PC-9 (cell line): ENCODE results near the gene SLC22A13. TPM values are rescaled to one million over a fixed set of nuclear protein-coding genes. Genes with fewer than 3 reads are reported as not detected.
"Not testable (repeated sequence)": the region's sequence is repeated elsewhere in the genome, so short reads cannot be mapped to it uniquely, and the experiment has no call there.

ENCODE experiments used
- BruUV-seq: library from RNA; stranded (reverse); fragments of 400-500 nt; replicated peaks from 2 replicates; lab custom pipeline; 2021; lab: Mats Ljungman, UMichigan
- CTCF ChIA-PET: fragments of 300-600 bp; sonication (Branson Sonifier 250); formaldehyde crosslinking; loops from one replicate; lab custom pipeline; 2022; ENCODE audit warnings: antibody characterized with exemption; lab: Charles Lee
- POLR2A ChIA-PET: fragments of 300-600 bp; sonication (Branson Sonifier 250); formaldehyde crosslinking; loops from one replicate; lab custom pipeline; 2022; ENCODE audit warnings: antibody characterized with exemption; ENCODE audit not compliant: unreplicated experiment; lab: Charles Lee
- DNase-seq, 2 experiments: peaks; one replicate each; pipeline versions ENCODE4 v3.0.0 to v3.0.0-alpha.2; 2015 to 2022; ENCODE audit warnings: mixed read lengths in 1 of 2
- H2AFZ ChIP-seq: fragments of 200-600 bp; sonication (generic); 2 replicates; pipeline ENCODE4 v1.8.1; 2017; ENCODE audit warnings: antibody characterized with exemption
- H3F3A ChIP-seq: fragments of 200-600 bp; sonication (generic); 2 replicates; pipeline ENCODE4 v1.8.1; 2017; ENCODE audit warnings: antibody characterized with exemption, mild to moderate bottlenecking, low read depth; ENCODE audit not compliant: insufficient read depth
- H3K27ac ChIP-seq: fragments of 200-600 bp; sonication (generic); 2 replicates; pipeline ENCODE4 v1.6.1; 2016; ENCODE audit warnings: mixed run types
- H3K27me3 ChIP-seq: fragments of 200-600 bp; sonication (generic); 2 replicates; pipeline ENCODE4 v1.6.1; 2016; ENCODE audit warnings: low read depth, mixed run types; ENCODE audit not compliant: insufficient read depth
- H3K36me3 ChIP-seq: fragments of 200-600 bp; sonication (generic); 2 replicates; pipeline ENCODE4 v1.6.1; 2016; ENCODE audit warnings: low read depth, mixed run types
- H3K4me1 ChIP-seq: fragments of 200-600 bp; sonication (generic); replicated peaks from 2 replicates; pipeline ENCODE4 v1.6.1; 2016; ENCODE audit warnings: mixed run types; ENCODE audit not compliant: insufficient read depth
- H3K4me2 ChIP-seq: fragments of 200-600 bp; sonication (generic); 2 replicates; pipeline ENCODE4 v1.6.1; 2017; ENCODE audit warnings: mixed run types
- H3K4me3 ChIP-seq: fragments of 200-600 bp; sonication (generic); 2 replicates; pipeline ENCODE4 v1.6.1; 2016; ENCODE audit warnings: mixed run types
- H3K79me2 ChIP-seq: fragments of 200-600 bp; sonication (generic); 2 replicates; pipeline ENCODE4 v1.6.1; 2017; ENCODE audit warnings: low read depth, mixed run types
- H3K9me2 ChIP-seq: fragments of 200-600 bp; sonication (generic); 2 replicates; pipeline ENCODE4 v1.8.1; 2017; ENCODE audit warnings: mild to moderate bottlenecking; ENCODE audit not compliant: insufficient read depth
- H3K9me3 ChIP-seq: fragments of 200-600 bp; sonication (generic); 2 replicates; pipeline ENCODE4 v1.8.1; 2016; ENCODE audit warnings: low read depth; ENCODE audit not compliant: insufficient read depth
- H4K20me1 ChIP-seq: fragments of 200-600 bp; sonication (generic); 2 replicates; pipeline ENCODE4 v1.8.1; 2017; ENCODE audit not compliant: insufficient read depth
- CTCF ChIP-seq: fragments of 200-600 bp; sonication (generic); conservative IDR thresholded peaks from 2 replicates; pipeline ENCODE4 v1.6.1; 2017; ENCODE audit warnings: mixed run types, antibody characterized with exemption, mild to moderate bottlenecking, moderate library complexity
- EZH2 ChIP-seq: fragments of 200-600 bp; sonication (generic); IDR thresholded peaks from 2 replicates; pipeline ENCODE4 v1.8.0; 2017; ENCODE audit warnings: antibody characterized with exemption, low read depth
- intact Hi-C: fragments of 100-400 bp; cut with micrococcal nuclease; formaldehyde crosslinking; loops from one replicate; pipeline ENCODE4 v1.10.0; 2022; ENCODE audit not compliant: unreplicated experiment
- total RNA-seq: library from RNA; stranded (reverse); gene quantifications from 2 replicates; pipeline ENCODE4 v1.2.3, GENCODE V29; 2021

SLC22A13 gene
- total RNA-seq, 1 experiment from 2014 or later: 0.44 TPM

GRCh38 chr3:38318766-38319671, 53.4 kb downstream of the SLC22A13 start:
- H2AFZ ChIP-seq: no peak overlapping the region
- H3K79me2 ChIP-seq: no peaks in the 10 kb centered on the region
- no peaks in the 10 kb centered on the region for H3K4me1 ChIP-seq
- no peaks in the 10 kb centered on the region for H3K36me3 ChIP-seq
- no peaks in the 10 kb centered on the region for H3K9me3 ChIP-seq
- DNase-seq: no peak
- BruUV-seq: no TSS peak
- no peak overlapping the region for H3K27ac ChIP-seq
- no peaks in the 10 kb centered on the region for H4K20me1 ChIP-seq
- H3K27me3 ChIP-seq: no peaks in the 10 kb centered on the region
- no peaks in the 10 kb centered on the region for H3F3A ChIP-seq
- H3K4me2 ChIP-seq: no peak overlapping the region
- H3K9me2 ChIP-seq: no peaks in the 10 kb centered on the region
- intact Hi-C loops: no loop called here
- TF ChIP-seq CTCF (no peak), EZH2 (no peak)
- POLR2A ChIA-PET: no interaction called here
- no peak overlapping the region for H3K4me3 ChIP-seq
- CTCF ChIA-PET: no interaction called here

GRCh38 chr3:38320638-38321037, 55.0 kb downstream of the SLC22A13 start:
- H3K4me1 ChIP-seq, intact Hi-C loops, H3K79me2 ChIP-seq, H3K36me3 ChIP-seq, H3K27me3 ChIP-seq, H3K4me3 ChIP-seq, H2AFZ ChIP-seq, H3K4me2 ChIP-seq, DNase-seq, POLR2A ChIA-PET, H3K9me3 ChIP-seq, H4K20me1 ChIP-seq, H3F3A ChIP-seq, H3K27ac ChIP-seq, CTCF ChIA-PET, BruUV-seq, H3K9me2 ChIP-seq: not testable (repeated sequence)

DNA sequence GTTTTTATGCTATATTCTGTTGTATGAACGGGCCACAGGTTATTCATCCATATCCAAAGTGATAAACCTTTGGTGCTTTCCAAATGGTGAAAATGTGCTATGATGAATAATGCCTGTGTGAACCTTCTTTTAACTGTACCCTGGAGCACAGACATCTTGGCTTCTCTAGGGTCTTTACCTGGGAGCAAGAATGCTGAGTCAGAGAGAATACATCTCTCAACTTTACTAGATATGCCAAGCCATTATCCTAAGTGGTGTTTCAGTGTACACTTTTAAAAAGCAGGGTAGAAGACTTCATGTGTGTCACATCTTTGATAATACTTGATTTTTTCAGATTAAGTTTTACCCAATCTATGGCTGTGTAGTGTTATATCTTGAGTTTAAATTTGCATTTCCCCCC, 57.4 kb downstream of the SLC22A13 start:
- no peaks in the 10 kb centered on the region for H4K20me1 ChIP-seq
- ChIA-PET CTCF (no interaction called here), POLR2A (no interaction called here)
- H2AFZ ChIP-seq: no peak overlapping the region
- no peak for DNase-seq
- H3K9me3 ChIP-seq: peaks cover 10% of the 10 kb centered on the region
- H3K27me3 ChIP-seq: no peaks in the 10 kb centered on the region
- peaks cover 3% of the 10 kb centered on the region for H3K4me1 ChIP-seq
- TF ChIP-seq EZH2 (no peak), CTCF (no peak)
- no peaks in the 10 kb centered on the region for H3K36me3 ChIP-seq
- H3K4me2 ChIP-seq: no peak overlapping the region
- intact Hi-C loops: no loop called here
- no peak overlapping the region for H3K27ac ChIP-seq
- BruUV-seq: no TSS peak
- H3K4me3 ChIP-seq: no peak overlapping the region
- no peaks in the 10 kb centered on the region for H3K79me2 ChIP-seq
- H3K9me2 ChIP-seq: no peaks in the 10 kb centered on the region
- peaks cover 8% of the 10 kb centered on the region; the same call in 1 of the 2 replicates for H3F3A ChIP-seq
